AG09309 (cell line): ENCODE results near the gene TTC23L.

Experiments used
- DNase-seq: peaks from one replicate; pipeline ENCODE4 v3.0.0-alpha.2; 2010; ENCODE audit warnings: low read depth
- H3K4me3 ChIP-seq: 2 replicates; pipeline ENCODE4 v1.5.1; 2011; ENCODE audit warnings: mild to moderate bottlenecking, low read depth, low read length, moderate library complexity; ENCODE audit not compliant: control insufficient read depth
- TF ChIP-seq, protein P1 (sequence below): IDR thresholded peaks from 2 replicates; pipeline ENCODE4 v1.5.1; 2011; ENCODE audit warnings: mild to moderate bottlenecking, low read depth, low read length, inconsistent platforms; ENCODE audit not compliant: insufficient read depth, control insufficient read depth; ENCODE audit errors: missing control alignments

TTC23L gene

DNA sequence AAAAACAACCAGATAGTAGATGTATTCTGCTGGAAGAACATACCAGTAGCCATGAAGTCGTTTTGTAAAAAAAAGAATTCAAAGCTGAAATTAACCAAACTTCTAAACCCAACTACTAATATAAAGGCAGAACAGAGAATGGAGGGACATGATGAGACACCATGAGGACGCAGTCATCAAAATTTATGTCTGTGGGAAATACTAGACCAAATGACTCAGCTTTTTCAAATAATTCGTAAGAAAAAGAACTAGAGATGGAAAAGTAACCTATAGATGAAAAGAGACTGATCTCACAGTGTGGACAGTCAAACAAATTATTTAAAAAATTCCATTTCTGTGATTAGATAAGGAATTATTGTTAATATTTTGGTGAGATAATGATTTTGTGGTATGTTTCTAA is 10.3 kb downstream of the TTC23L start:
- no peak for DNase-seq
- H3K4me3 ChIP-seq = no peak overlapping the region
- TF ChIP-seq, protein P1, sequence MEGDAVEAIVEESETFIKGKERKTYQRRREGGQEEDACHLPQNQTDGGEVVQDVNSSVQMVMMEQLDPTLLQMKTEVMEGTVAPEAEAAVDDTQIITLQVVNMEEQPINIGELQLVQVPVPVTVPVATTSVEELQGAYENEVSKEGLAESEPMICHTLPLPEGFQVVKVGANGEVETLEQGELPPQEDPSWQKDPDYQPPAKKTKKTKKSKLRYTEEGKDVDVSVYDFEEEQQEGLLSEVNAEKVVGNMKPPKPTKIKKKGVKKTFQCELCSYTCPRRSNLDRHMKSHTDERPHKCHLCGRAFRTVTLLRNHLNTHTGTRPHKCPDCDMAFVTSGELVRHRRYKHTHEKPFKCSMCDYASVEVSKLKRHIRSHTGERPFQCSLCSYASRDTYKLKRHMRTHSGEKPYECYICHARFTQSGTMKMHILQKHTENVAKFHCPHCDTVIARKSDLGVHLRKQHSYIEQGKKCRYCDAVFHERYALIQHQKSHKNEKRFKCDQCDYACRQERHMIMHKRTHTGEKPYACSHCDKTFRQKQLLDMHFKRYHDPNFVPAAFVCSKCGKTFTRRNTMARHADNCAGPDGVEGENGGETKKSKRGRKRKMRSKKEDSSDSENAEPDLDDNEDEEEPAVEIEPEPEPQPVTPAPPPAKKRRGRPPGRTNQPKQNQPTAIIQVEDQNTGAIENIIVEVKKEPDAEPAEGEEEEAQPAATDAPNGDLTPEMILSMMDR = no peak

GRCh38 chr5:34854459-34855174 is 15.7 kb downstream of the TTC23L start:
- H3K4me3 ChIP-seq = no peak overlapping the region
- DNase-seq = no peak
- TF ChIP-seq, protein P1 = no peak

- TF ChIP-seq, protein P1 = no peak
Observed at GRCh38 chr5:34857161-34857560, 18.2 kb downstream of the TTC23L start.

GRCh38 chr5:34857894-34858293 is 18.9 kb downstream of the TTC23L start:
- TF ChIP-seq, protein P1 = no peak
- no peak overlapping the region for H3K4me3 ChIP-seq
- no peak for DNase-seq

More at GRCh38 chr5:34857161-34857560, 18.2 kb downstream of the TTC23L start:
- no peak for DNase-seq
- no peak overlapping the region for H3K4me3 ChIP-seq

DNA sequence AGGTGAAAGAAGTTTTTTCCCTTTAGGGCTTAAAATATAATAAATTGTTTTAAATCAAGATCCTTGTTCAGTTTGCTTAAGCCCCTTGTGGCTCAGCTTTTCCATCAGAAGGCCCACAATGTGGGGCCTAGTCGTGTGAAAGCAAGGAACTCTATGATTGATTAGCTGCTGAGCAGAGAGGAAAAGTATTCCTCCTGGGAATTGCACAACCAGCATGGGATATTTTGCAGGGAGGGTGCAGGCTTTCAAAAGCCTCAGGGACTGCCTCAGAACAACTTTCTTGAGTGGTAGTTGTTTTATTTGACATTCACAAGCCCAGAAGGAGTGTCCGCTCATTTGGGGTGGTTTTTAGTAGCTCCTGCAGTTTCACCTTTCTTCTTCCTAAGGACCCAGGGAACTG is 19.8 kb downstream of the TTC23L start:
- TF ChIP-seq, protein P1 = no peak
- no peak for DNase-seq

DNA sequence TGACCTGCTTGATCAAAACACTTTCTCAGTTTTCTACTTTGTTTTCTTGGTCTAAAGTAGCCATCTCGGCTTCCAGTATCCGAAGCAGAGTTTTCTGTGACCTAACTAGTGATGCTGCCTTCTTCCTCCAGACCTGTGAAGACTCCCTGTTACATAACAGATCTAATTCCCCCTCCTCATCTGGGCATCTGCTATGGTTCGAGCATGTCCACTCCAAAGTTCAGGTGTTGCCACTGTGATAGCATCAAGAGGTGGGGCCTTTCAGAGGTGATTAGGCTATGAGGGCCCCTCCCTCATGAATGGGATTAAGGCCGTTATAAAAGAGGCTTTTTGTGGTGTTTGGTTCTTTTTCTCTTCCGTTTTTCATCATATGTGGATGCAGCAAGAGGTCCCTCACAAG is 20.3 kb downstream of the TTC23L start:
- TF ChIP-seq, protein P1 = no peak
- DNase-seq = no peak
- H3K4me3 ChIP-seq = no peak overlapping the region

More for the DNA sequence above, 19.8 kb downstream of the TTC23L start:
- H3K4me3 ChIP-seq = no peak overlapping the region
